Lower leg skin (tissue), 3 donors: Measurements from ENCODE around the gene REEP1.

Source experiments
- CTCF ChIP-seq, 3 donors: fragments of 450-650 bp; IDR thresholded peaks; one replicate each; pipeline ENCODE4 v1.5.1; 2016; ENCODE audit warnings: antibody characterized with exemption in 3 of 3, mild to moderate bottlenecking in 3 of 3, moderate library complexity in 2 of 3
- POLR2A ChIP-seq, 2 donors: fragments of 450-650 bp; IDR thresholded peaks; one replicate each; pipeline ENCODE4 v1.6.1; 2016 to 2017; ENCODE audit warnings: antibody characterized with exemption in 2 of 2, mild to moderate bottlenecking in 1 of 2, moderate library complexity in 1 of 2

GRCh38 chr2:86275962-86276361 lies 61.5 kb downstream of the REEP1 start:
- TF ChIP-seq CTCF (IDR thresholded peaks at IDR 0.05), result no peak
- TF ChIP-seq POLR2A (IDR thresholded peaks at IDR 0.05), result no peak
